HG02970 (cell line): ENCODE data around the gene KLHL30.

ENCODE experiments used
- ATAC-seq: cut with Tn5 transposase; IDR thresholded peaks from one replicate; pipeline ENCODE4 v1.9.1; 2021; ENCODE audit warnings: mild to moderate bottlenecking, moderate library complexity, moderate number of reproducible peaks; ENCODE audit not compliant: unreplicated experiment, low FRiP score

KLHL30 gene

GRCh38 chr2:238143239-238143951 lies 4.9 kb downstream of the KLHL30 start:
- ATAC-seq: no peak

GRCh38 chr2:238144262-238144661 lies 5.8 kb downstream of the KLHL30 start:
- no peak for ATAC-seq

- no peak for ATAC-seq
Measured at GRCh38 chr2:238145046-238145445, 6.6 kb downstream of the KLHL30 start.

- ATAC-seq: no peak
Measured at GRCh38 chr2:238145851-238146250, 7.4 kb downstream of the KLHL30 start.

DNA sequence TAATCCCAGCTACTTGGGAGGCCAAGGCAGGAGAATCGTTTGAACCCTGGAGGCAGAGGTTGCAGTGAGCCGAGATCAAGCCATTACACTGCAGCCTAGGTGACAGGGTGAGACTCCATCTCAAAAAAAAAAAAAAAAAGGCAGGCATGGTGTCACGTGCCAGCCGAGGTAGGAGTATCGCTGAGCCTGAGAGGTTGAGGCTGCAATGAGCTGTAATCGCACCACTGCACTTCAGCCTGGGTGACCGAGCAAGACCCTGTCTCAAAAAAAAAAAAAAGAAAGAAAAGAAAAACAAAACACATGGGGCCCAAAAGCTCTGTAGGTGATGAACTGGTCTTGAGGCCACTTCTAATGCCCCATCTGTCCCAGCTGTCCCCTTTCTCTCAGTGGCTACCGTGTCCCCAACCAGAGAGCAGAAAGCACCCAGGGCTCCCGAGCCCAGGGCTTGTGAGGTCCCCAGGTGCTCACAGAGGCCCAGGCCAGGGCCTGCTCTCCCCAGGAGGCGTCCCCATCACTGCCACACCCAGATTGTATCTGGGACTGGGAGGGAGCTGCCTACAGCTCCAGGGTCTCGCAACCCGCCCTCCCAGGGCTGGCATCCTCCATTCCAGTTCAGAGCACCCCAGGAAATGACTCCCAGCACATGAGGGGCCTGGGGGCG lies 8.5 kb downstream of the KLHL30 start:
- ATAC-seq: no peak

GRCh38 chr2:238148981-238149380 lies 10.5 kb downstream of the KLHL30 start:
- ATAC-seq: no peak

- ATAC-seq: no peak
Measured at GRCh38 chr2:238149841-238150572, 11.5 kb downstream of the KLHL30 start.

DNA sequence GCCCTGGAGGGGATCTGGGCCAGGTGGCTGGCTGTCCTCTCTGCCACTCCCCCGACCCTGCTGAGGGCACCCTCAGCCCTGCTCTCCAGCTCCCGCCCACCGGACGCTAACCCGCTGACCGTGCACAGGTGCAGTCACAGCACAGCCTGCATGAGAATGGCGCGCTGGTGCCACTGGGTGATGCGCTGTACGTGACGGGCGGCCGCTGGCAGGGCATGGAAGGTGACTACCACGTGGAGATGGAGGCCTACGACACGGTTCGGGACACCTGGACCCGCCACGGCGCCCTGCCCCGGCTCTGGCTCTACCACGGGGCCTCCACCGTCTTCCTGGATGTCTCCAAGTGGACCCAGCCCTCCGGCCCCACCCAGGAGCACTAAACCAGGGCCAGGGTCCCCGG lies 12.2 kb downstream of the KLHL30 start:
- ATAC-seq: no peak

GRCh38 chr2:238151205-238151604 lies 12.7 kb downstream of the KLHL30 start:
- no peak for ATAC-seq

- ATAC-seq: no peak
Measured at GRCh38 chr2:238151628-238152235, 13.3 kb downstream of the KLHL30 start.

DNA sequence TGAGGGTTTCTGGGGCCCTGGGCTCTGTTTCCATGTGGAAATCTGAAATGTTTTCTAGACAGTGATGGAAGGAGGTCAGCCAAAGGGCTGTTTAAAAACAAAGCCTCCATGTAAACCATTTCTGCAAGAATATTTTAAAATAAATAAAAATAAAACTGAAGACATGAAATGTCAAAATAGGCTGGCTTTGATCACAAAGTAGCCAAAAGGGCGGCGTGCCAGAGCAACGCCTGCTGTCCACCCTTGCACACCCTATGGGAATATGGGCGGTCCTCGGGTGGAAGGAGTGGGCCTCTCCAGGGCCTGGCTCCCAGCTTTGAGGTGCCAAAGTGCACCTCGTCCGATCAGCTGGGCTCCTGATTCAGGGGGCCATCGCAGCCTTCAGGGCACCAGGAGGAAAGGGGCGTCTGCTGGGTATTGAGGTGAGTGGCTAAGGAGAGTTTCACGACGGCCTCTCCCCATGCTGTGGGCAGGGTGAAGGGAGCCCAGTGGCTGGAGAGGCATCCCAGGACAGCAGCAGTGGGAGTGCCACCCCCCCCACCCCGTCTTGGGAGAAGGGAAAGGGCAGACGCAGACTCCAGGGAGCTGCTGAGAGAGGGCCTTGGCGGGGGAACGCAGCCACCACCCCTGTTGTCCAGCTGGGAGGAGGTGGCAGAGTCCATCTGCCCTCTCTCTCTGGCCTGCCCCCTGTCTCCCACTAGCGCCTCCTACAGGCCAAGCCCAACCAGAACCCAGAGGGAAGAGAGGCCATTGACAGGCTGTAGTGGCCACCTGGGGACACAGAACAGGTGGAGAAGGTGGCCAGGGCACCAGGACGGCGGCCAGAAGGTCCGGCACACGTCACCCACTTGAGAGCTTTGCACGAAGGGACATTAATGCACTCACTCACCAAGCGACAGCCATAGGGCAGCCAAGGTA lies 14.6 kb downstream of the KLHL30 start:
- no peak for ATAC-seq

- no peak for ATAC-seq
Measured at GRCh38 chr2:238154570-238154969, 16.1 kb downstream of the KLHL30 start.

GRCh38 chr2:238155051-238155760 lies 16.7 kb downstream of the KLHL30 start:
- ATAC-seq: no peak

GRCh38 chr2:238155761-238156694 lies 17.6 kb downstream of the KLHL30 start:
- no peak for ATAC-seq

- no peak for ATAC-seq
Measured at GRCh38 chr2:238157506-238158017, 19.1 kb downstream of the KLHL30 start.

DNA sequence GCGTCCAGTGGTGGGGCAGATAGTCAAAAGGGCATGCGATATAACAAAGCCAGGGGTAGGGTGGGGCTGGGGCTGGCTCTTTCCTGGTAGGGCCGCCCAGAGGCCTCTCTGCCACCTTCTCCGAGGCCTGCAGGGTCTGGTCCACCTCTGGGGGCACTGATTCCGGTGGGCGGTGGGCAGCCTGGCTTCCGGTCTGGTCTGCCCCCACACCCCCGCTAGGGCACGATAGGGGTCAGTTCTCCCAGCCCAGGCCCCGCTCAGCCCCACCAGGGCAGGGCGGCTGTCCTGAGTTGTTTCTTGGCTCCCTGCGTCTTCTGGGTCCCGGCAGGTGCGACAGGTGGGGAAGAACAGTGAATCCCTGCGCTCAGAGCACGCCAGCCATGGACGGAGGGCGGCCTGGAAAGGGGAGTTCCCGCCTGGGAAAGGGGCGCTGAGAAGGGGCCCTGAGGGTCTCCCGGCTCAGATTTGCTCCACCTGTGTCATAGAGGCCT lies 19.6 kb downstream of the KLHL30 start:
- no peak for ATAC-seq

DNA sequence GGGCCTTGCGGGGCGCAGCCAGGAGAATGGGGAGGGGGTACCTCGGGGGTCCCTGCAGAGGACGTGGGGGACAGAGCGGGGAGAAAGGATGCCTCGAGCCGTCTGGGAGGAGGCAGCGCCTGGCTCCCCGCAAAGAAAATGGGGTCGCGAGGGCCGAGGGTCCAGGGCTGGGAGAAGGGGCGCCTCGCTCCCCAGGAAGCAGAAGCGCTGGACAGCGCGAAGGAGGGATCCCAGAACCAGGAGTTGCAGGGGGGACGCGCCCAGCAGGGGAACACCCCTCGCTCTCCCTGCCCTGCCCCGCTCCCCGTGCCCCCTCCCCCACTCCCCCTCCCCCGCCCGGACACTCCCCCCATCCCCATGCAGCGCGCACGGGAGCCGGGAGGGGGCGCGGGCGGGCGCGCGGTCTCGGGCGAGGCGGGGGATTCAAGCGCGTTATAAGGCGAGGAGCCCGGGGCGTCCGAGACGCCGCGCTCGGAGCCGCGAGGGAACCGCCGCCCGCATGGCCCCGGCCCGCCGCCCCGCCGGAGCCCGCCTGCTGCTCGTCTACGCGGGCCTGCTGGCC lies 20.1 kb downstream of the KLHL30 start, which contains the start of gene ERFE:
TSS of gene ERFE (plus strand) at position 462 of the 562 bp plus-strand sequence. CDS start at position 500, 38 bp downstream.
- no peak for ATAC-seq
